Measurements from ENCODE around the gene BPHL. TPM values are rescaled to one million over a fixed set of nuclear protein-coding genes. Genes with fewer than 3 reads are reported as not detected.

The BPHL gene
- total and polyA plus RNA-seq, 2 experiments from 2014 or later, result 22.8 to 45.5 TPM

GRCh38 chr6:3200682-3201081 is 82.2 kb downstream of the BPHL start:
- Histone ChIP-seq H3K9me2 (ENCODE audit: insufficient read depth) (peaks cover 5% of the 10 kb centered on the region; the same call in 1 of the 2 replicates), H3K79me2 (replicated peaks; ENCODE audit: insufficient read depth) (no peaks in the 10 kb centered on the region), H3K4me1 (ENCODE audit: insufficient read depth) (peaks cover 8% of the 10 kb centered on the region; the same call in 1 of the 2 replicates), H3K4me3 (no peak overlapping the region), H3F3A (replicated peaks; ENCODE audit: low read depth) (no peaks in the 10 kb centered on the region), H4K20me1 (replicated peaks; ENCODE audit: insufficient read depth) (no peaks in the 10 kb centered on the region), H3K36me3 (ENCODE audit: insufficient read depth) (no peaks in the 10 kb centered on the region), H2AFZ (no peak overlapping the region; the same call in 1 of the 2 replicates), H3K4me2 (no peak overlapping the region), H3K27me3 (ENCODE audit: insufficient read depth) (no peaks in the 10 kb centered on the region), H3K27ac (ENCODE audit: low read depth) (no peak overlapping the region)
- Mint-ChIP-seq H3K27me3 (ENCODE audit: insufficient read depth, low read depth, poor library complexity) (no peaks in the 10 kb centered on the region), H3K36me3 (ENCODE audit: low read depth) (no peaks in the 10 kb centered on the region), H3K27ac (no peak overlapping the region), H3K4me1 (peaks cover 18% of the 10 kb centered on the region; the same call in 2 of the 3 replicates), H3K4me3 (no peak overlapping the region), H3K9me3 (0 out of 3 replicates have a peak, but pooled peaks cover 6% of the 10 kb centered on the region)
- TF ChIP-seq, protein P1, sequence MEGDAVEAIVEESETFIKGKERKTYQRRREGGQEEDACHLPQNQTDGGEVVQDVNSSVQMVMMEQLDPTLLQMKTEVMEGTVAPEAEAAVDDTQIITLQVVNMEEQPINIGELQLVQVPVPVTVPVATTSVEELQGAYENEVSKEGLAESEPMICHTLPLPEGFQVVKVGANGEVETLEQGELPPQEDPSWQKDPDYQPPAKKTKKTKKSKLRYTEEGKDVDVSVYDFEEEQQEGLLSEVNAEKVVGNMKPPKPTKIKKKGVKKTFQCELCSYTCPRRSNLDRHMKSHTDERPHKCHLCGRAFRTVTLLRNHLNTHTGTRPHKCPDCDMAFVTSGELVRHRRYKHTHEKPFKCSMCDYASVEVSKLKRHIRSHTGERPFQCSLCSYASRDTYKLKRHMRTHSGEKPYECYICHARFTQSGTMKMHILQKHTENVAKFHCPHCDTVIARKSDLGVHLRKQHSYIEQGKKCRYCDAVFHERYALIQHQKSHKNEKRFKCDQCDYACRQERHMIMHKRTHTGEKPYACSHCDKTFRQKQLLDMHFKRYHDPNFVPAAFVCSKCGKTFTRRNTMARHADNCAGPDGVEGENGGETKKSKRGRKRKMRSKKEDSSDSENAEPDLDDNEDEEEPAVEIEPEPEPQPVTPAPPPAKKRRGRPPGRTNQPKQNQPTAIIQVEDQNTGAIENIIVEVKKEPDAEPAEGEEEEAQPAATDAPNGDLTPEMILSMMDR (conservative IDR thresholded peaks at IDR 0.05; ENCODE audit: low read depth in 2 of 2), result no peak
- no peak for TF ChIP-seq NANOG (IDR thresholded peaks at IDR 0.05; ENCODE audit: borderline replicate concordance)
- TF ChIP-seq CREB1 (CRISPR knock-in tag; IDR thresholded peaks at IDR 0.05; ENCODE audit: low read depth), result no peak
- TF ChIP-seq ZNF331 (CRISPR knock-in tag; IDR thresholded peaks at IDR 0.05; ENCODE audit: low read depth), result no peak
- ATAC-seq (no peak), DNase-seq (ENCODE audit: low spot score) (no peak)

GRCh38 chr6:3201388-3201787 is 82.9 kb downstream of the BPHL start:
- Mint-ChIP-seq H3K9me3 (0 out of 3 replicates have a peak, but pooled peaks cover 6% of the 10 kb centered on the region), H3K27me3 (ENCODE audit: insufficient read depth, low read depth, poor library complexity) (no peaks in the 10 kb centered on the region), H3K36me3 (ENCODE audit: low read depth) (no peaks in the 10 kb centered on the region), H3K4me1 (peaks cover 18% of the 10 kb centered on the region; the same call in 2 of the 3 replicates), H3K4me3 (no peak overlapping the region), H3K27ac (no peak overlapping the region)
- Histone ChIP-seq H3K4me3 (no peak overlapping the region), H3K36me3 (ENCODE audit: insufficient read depth) (no peaks in the 10 kb centered on the region), H3K79me2 (replicated peaks; ENCODE audit: insufficient read depth) (no peaks in the 10 kb centered on the region), H3K27ac (ENCODE audit: low read depth) (no peak overlapping the region), H3K27me3 (ENCODE audit: insufficient read depth) (no peaks in the 10 kb centered on the region), H3K4me1 (ENCODE audit: insufficient read depth) (peaks cover 1% of the 10 kb centered on the region; the same call in 1 of the 2 replicates), H2AFZ (no peak overlapping the region), H3K9me2 (ENCODE audit: insufficient read depth) (peaks cover 5% of the 10 kb centered on the region), H3K4me2 (no peak overlapping the region), H4K20me1 (replicated peaks; ENCODE audit: insufficient read depth) (no peaks in the 10 kb centered on the region), H3F3A (replicated peaks; ENCODE audit: low read depth) (no peaks in the 10 kb centered on the region)
- DNase-seq (ENCODE audit: low spot score) (no peak), ATAC-seq (no peak)
- TF ChIP-seq NANOG (IDR thresholded peaks at IDR 0.05; ENCODE audit: borderline replicate concordance), result no peak
- TF ChIP-seq POLR2AphosphoS5 (IDR thresholded peaks at IDR 0.05; ENCODE audit: low read depth), result no peak
- no peak for TF ChIP-seq ZNF114 (CRISPR knock-in tag; IDR thresholded peaks at IDR 0.05)
- no peak for TF ChIP-seq EZH2 (IDR thresholded peaks at IDR 0.05; ENCODE audit: low read depth, unreplicated experiment)
- no peak for TF ChIP-seq ZNF462 (CRISPR knock-in tag; IDR thresholded peaks at IDR 0.05)
- TF ChIP-seq, protein P1 (conservative IDR thresholded peaks at IDR 0.05; ENCODE audit: low read depth in 2 of 2), result no peak
- no peak for TF ChIP-seq ZNF331 (CRISPR knock-in tag; IDR thresholded peaks at IDR 0.05; ENCODE audit: low read depth)
- TF ChIP-seq STAT1 (IDR thresholded peaks at IDR 0.05; ENCODE audit: unreplicated experiment), result no peak
